Measurements from ENCODE around the gene NENF. TPM values are rescaled to one million over a fixed set of nuclear protein-coding genes. Genes with fewer than 3 reads are reported as not detected.

The NENF gene
- polyA plus RNA-seq, 1 donor from 2014 or later = 7.9 TPM

DNA sequence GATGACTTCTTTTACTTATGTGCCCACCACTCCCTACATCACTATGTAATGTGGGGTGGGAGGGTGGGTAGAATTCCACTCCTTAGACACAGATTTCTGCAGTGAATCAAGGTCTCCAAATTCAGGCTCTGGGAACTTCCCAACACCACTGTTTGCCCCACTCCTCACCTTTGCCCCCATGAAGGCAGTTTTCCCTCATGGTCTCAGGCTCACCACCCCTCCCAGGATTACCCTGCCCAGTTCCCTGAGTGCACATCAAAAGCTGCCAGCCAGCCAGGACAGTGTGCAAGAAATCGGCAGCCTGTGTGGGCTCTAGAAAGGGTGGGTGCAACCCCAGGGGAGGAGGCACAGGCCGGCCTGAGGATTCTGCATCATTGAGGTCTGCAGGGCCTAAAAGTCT, 14.8 kb downstream of the NENF start:
- Histone ChIP-seq H3K27ac (ENCODE audit: low read length) (no peak overlapping the region), H3F3A (ENCODE audit: insufficient read depth, low read length, poor library complexity, severe bottlenecking) (no peaks in the 10 kb centered on the region), H4K20me1 (ENCODE audit: insufficient read depth) (no peaks in the 10 kb centered on the region), H3K9ac (ENCODE audit: low read length) (no peak overlapping the region), H2AFZ (ENCODE audit: low read depth, low read length) (no peak overlapping the region), H3K4me2 (ENCODE audit: low read length) (no peak overlapping the region), H3K9me3 (ENCODE audit: low read length) (no peaks in the 10 kb centered on the region), H3K9me2 (ENCODE audit: insufficient read depth, low read length) (no peaks in the 10 kb centered on the region), H3K79me2 (replicated peaks; ENCODE audit: insufficient read depth, low read length) (no peaks in the 10 kb centered on the region), H3K27me3 (ENCODE audit: insufficient read depth, low read depth, low read length) (no peaks in the 10 kb centered on the region), H3K4me3 (ENCODE audit: low read length) (no peak overlapping the region), H3K36me3 (ENCODE audit: insufficient read depth, low read length) (no peaks in the 10 kb centered on the region)
- TF ChIP-seq TAF1 (IDR thresholded peaks at IDR 0.05; ENCODE audit: low read depth) = no peak

DNA sequence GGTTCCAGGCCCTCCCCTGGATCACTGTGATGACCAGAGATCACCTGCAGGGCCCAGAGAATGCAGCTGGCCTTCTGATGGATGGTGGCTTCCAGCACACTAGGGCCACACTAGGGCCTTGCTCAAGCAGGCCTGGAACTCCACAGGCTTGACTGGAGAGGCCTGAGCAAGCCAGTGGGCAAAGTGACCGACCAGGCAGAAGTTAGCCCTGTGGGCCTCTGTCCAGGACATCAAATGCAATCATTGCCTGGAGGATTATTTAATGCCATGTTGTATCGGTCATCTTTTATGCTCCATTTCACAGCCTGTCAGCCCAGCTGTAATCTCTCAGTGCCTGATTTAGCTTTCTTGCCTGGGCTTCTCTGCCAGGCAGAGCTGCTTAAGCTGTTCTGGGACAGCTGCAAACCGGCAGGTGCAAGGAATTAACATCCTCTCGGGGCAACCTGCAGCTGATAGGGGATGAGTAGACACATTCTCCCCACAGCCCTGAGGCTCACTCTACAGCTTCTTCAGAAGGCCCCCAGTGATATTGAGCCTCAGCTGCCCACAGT, 17.7 kb downstream of the NENF start:
- Histone ChIP-seq H2AFZ (ENCODE audit: low read depth, low read length) (no peak overlapping the region), H3K9me2 (ENCODE audit: insufficient read depth, low read length) (no peaks in the 10 kb centered on the region), H3K4me3 (ENCODE audit: low read length) (no peak overlapping the region), H3K27me3 (ENCODE audit: insufficient read depth, low read depth, low read length) (no peaks in the 10 kb centered on the region), H3K79me2 (replicated peaks; ENCODE audit: insufficient read depth, low read length) (no peaks in the 10 kb centered on the region), H4K20me1 (ENCODE audit: insufficient read depth) (no peaks in the 10 kb centered on the region), H3F3A (ENCODE audit: insufficient read depth, low read length, poor library complexity, severe bottlenecking) (no peaks in the 10 kb centered on the region), H3K36me3 (ENCODE audit: insufficient read depth, low read length) (no peaks in the 10 kb centered on the region), H3K9ac (ENCODE audit: low read length) (no peak overlapping the region), H3K4me2 (ENCODE audit: low read length) (no peak overlapping the region), H3K27ac (ENCODE audit: low read length) (no peak overlapping the region), H3K9me3 (ENCODE audit: low read length) (no peaks in the 10 kb centered on the region)
- TF ChIP-seq, protein P1, sequence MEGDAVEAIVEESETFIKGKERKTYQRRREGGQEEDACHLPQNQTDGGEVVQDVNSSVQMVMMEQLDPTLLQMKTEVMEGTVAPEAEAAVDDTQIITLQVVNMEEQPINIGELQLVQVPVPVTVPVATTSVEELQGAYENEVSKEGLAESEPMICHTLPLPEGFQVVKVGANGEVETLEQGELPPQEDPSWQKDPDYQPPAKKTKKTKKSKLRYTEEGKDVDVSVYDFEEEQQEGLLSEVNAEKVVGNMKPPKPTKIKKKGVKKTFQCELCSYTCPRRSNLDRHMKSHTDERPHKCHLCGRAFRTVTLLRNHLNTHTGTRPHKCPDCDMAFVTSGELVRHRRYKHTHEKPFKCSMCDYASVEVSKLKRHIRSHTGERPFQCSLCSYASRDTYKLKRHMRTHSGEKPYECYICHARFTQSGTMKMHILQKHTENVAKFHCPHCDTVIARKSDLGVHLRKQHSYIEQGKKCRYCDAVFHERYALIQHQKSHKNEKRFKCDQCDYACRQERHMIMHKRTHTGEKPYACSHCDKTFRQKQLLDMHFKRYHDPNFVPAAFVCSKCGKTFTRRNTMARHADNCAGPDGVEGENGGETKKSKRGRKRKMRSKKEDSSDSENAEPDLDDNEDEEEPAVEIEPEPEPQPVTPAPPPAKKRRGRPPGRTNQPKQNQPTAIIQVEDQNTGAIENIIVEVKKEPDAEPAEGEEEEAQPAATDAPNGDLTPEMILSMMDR (IDR thresholded peaks at IDR 0.05; ENCODE audit: poor library complexity, severe bottlenecking) = no peak
- TF ChIP-seq, protein P2, sequence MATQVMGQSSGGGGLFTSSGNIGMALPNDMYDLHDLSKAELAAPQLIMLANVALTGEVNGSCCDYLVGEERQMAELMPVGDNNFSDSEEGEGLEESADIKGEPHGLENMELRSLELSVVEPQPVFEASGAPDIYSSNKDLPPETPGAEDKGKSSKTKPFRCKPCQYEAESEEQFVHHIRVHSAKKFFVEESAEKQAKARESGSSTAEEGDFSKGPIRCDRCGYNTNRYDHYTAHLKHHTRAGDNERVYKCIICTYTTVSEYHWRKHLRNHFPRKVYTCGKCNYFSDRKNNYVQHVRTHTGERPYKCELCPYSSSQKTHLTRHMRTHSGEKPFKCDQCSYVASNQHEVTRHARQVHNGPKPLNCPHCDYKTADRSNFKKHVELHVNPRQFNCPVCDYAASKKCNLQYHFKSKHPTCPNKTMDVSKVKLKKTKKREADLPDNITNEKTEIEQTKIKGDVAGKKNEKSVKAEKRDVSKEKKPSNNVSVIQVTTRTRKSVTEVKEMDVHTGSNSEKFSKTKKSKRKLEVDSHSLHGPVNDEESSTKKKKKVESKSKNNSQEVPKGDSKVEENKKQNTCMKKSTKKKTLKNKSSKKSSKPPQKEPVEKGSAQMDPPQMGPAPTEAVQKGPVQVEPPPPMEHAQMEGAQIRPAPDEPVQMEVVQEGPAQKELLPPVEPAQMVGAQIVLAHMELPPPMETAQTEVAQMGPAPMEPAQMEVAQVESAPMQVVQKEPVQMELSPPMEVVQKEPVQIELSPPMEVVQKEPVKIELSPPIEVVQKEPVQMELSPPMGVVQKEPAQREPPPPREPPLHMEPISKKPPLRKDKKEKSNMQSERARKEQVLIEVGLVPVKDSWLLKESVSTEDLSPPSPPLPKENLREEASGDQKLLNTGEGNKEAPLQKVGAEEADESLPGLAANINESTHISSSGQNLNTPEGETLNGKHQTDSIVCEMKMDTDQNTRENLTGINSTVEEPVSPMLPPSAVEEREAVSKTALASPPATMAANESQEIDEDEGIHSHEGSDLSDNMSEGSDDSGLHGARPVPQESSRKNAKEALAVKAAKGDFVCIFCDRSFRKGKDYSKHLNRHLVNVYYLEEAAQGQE (IDR thresholded peaks at IDR 0.05; ENCODE audit: borderline replicate concordance) = no peak
- TF ChIP-seq MXI1 (conservative IDR thresholded peaks at IDR 0.05; ENCODE audit: poor library complexity, severe bottlenecking) = no peak
- TF ChIP-seq SMC3 (conservative IDR thresholded peaks at IDR 0.05; ENCODE audit: poor library complexity) = no peak
- TF ChIP-seq EP300 (conservative IDR thresholded peaks at IDR 0.05; ENCODE audit: poor library complexity, severe bottlenecking) = no peak
- no peak for TF ChIP-seq POLR2AphosphoS5 (IDR thresholded peaks at IDR 0.05)
- TF ChIP-seq TAF1 (IDR thresholded peaks at IDR 0.05; ENCODE audit: low read depth) = no peak
- TF ChIP-seq EZH2 (IDR thresholded peaks at IDR 0.05; ENCODE audit: borderline replicate concordance, insufficient read depth, low read length, poor library complexity, severe bottlenecking) = no peak
- no peak for TF ChIP-seq RAD21 (conservative IDR thresholded peaks at IDR 0.05)

Measured in neural cell (in vitro differentiated cells).